Neural cell (in vitro differentiated cells): ENCODE data around the gene IPO13.

Source experiments
- EP300 ChIP-seq: fragments of 450-650 bp; conservative IDR thresholded peaks from 2 replicates; pipeline ENCODE4 v1.6.1; 2014; ENCODE audit warnings: antibody characterized with exemption, mild to moderate bottlenecking, moderate library complexity; ENCODE audit not compliant: poor library complexity, severe bottlenecking
- MXI1 ChIP-seq: fragments of 450-650 bp; conservative IDR thresholded peaks from 2 replicates; pipeline ENCODE4 v1.6.1; 2014; ENCODE audit warnings: antibody characterized with exemption, mild to moderate bottlenecking; ENCODE audit not compliant: poor library complexity, severe bottlenecking
- POLR2AphosphoS5 ChIP-seq: IDR thresholded peaks from 2 replicates; pipeline ENCODE4 v1.6.1; 2012
- TF ChIP-seq, protein P1 (sequence below): fragments of 450-650 bp; IDR thresholded peaks from 2 replicates; pipeline ENCODE4 v1.5.1; 2014; ENCODE audit warnings: antibody characterized with exemption, mild to moderate bottlenecking, moderate library complexity; ENCODE audit not compliant: poor library complexity, severe bottlenecking

DNA sequence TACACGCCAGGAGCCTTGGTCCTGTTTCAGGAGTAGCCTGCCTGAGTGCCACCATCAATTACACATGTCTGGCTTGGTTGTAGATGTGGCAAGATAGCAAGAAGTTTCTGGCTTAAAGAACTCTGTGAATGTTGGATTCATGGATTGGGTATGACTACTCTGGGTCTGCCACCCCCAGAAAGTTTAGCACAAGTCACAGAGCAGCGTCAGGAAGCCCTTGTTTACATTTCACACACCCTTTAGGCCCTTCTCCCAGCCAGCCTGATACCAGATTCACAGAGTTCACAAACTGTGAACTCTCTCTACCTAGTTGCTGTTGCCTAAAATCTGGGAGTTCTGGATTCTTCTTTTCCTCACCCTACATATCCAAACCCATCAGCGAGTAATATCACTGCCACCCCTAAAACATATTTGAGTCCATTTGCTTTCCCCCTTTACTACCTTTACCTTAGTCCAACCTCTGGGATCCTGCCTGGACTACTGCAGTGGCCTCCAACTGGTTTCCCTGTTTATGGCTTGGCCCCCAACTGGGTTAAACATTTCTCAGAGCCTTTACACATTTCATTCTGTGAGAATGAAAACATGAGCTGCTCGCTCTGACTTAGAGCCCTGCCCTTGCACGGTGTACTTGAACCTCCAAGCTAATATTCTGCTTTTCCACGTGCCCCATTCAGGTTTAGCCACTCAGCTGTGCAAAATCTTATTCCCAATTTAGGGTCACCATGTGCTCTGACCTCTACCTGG is 40.6 kb downstream of the IPO13 start:
- TF ChIP-seq, protein P1, sequence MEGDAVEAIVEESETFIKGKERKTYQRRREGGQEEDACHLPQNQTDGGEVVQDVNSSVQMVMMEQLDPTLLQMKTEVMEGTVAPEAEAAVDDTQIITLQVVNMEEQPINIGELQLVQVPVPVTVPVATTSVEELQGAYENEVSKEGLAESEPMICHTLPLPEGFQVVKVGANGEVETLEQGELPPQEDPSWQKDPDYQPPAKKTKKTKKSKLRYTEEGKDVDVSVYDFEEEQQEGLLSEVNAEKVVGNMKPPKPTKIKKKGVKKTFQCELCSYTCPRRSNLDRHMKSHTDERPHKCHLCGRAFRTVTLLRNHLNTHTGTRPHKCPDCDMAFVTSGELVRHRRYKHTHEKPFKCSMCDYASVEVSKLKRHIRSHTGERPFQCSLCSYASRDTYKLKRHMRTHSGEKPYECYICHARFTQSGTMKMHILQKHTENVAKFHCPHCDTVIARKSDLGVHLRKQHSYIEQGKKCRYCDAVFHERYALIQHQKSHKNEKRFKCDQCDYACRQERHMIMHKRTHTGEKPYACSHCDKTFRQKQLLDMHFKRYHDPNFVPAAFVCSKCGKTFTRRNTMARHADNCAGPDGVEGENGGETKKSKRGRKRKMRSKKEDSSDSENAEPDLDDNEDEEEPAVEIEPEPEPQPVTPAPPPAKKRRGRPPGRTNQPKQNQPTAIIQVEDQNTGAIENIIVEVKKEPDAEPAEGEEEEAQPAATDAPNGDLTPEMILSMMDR = no peak
- TF ChIP-seq MXI1 = no peak
- TF ChIP-seq EP300 = no peak
- TF ChIP-seq POLR2AphosphoS5 = no peak
